Measurements from ENCODE around the gene REM1. TPM values are rescaled to one million over a fixed set of nuclear protein-coding genes. Genes with fewer than 3 reads are reported as not detected.

The REM1 gene
- total and polyA plus RNA-seq, 2 of the 13 experiments (the other 11 are each of a cell fraction or from before 2014, with no cell fraction given), result not detected

DNA sequence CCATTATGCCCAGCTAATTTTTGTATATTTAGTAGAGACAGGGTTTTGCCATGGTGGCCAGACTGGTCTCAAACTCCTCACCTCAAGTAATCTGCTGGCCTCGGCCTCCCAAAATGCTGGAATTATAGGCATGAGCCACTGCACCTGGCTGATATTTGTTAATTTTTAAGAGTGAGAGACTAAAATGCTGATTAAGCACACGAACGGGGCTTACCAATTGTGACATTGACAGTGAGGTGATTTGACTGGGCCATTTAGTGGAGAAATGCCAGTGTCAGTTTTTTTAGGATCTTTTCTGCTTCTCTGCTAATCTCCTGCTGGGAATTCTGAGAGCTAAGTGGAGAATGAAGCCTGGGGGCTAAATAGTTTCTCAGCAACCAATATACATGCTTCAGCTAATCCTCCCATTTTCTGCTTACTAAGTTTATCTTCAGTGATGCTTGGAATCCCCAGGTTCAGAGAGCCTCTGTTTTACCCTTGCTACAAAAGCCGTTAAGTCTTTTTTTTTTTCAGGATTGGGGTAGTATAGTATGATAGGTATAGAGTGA, 44.4 kb upstream of the REM1 start:
- intact Hi-C loops (cut with micrococcal nuclease; ENCODE audit: unreplicated experiment), result no loop called here
- no TSS peak for BruUV-seq (replicated peaks)
- FAIRE-seq (no peak), DNase-seq (ENCODE audit: low spot score) (no peak), ATAC-seq (no peak)
- H3K79me2 ChIP-seq (ENCODE audit: insufficient read depth, low read length), result no peaks in the 10 kb centered on the region
- 5% methylated on average over 4 of the region's 4 CpGs for WGBS (ENCODE audit: low lambda C conversion rate)
- H3K9me3 ChIP-seq (ENCODE audit: low read length), result no peaks in the 10 kb centered on the region
- in situ Hi-C loops (cut with HindIII; ENCODE audit: extremely low pct_ligation_motif_present, low pct_unique_long_range_greater_than_20kb), result no loop called here
- H3K36me3 ChIP-seq (replicated peaks in 1 of 2; ENCODE audit: control insufficient read depth in 1 of 2, insufficient read depth in 2 of 2, low read length in 2 of 2), result no peaks in the 10 kb centered on the region
- POLR2A ChIA-PET, result no interaction called here
- H3K4me2 ChIP-seq (ENCODE audit: low read depth, low read length), result no peak overlapping the region
- no peak for TF ChIP-seq HOXD1 (CRISPR knock-in tag; IDR thresholded peaks at IDR 0.05)
- peak; percentile 74 for TF ChIP-seq MAFF (IDR thresholded peaks at IDR 0.05; ENCODE audit: low read depth, low read length)
- no peak for TF ChIP-seq ZNF460 (CRISPR knock-in tag; IDR thresholded peaks at IDR 0.05; ENCODE audit: borderline replicate concordance)
- TF ChIP-seq, protein P1, sequence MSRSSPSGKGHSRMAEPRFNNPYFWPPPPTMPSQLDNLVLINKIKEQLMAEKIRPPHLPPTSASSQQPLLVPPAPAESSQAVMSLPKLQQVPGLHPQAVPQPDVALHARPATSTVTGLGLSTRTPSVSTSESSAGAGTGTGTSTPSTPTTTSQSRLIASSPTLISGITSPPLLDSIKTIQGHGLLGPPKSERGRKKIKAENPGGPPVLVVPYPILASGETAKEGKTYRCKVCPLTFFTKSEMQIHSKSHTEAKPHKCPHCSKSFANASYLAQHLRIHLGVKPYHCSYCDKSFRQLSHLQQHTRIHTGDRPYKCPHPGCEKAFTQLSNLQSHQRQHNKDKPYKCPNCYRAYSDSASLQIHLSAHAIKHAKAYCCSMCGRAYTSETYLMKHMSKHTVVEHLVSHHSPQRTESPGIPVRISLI (CRISPR knock-in tag; IDR thresholded peaks at IDR 0.05; ENCODE audit: borderline replicate concordance), result no peak
- no peak for TF ChIP-seq TBX3 (IDR thresholded peaks at IDR 0.05; ENCODE audit: borderline replicate concordance)
- TF ChIP-seq ZNF367 (CRISPR knock-in tag; IDR thresholded peaks at IDR 0.05; ENCODE audit: borderline replicate concordance), result no peak
- peak; percentile 72 to 80 for TF ChIP-seq MAFK (conservative IDR thresholded peaks at IDR 0.05 in 1 of 2, IDR thresholded peaks at IDR 0.05 in 1 of 2; ENCODE audit: low read length in 2 of 2)
- CTCF ChIA-PET (ENCODE audit: low intra/inter-chr PET ratio, low total read pairs), result no interaction called here
- no peak overlapping the region for H3K9ac ChIP-seq (ENCODE audit: insufficient read depth, low read depth, low read length)
- peaks cover 1 to 5% of the 10 kb centered on the region in 2 experiments; a peak in 2 of 5 replicates for H3K27me3 ChIP-seq (ENCODE audit: control insufficient read depth in 1 of 2, insufficient read depth in 2 of 2, low read length in 2 of 2)
- no peak overlapping the region for H3K27ac ChIP-seq (ENCODE audit: extremely low read length, insufficient read depth, low read length)
- no peaks in the 10 kb centered on the region for H4K20me1 ChIP-seq (ENCODE audit: insufficient read depth, low read length)
- H3K4me3 ChIP-seq (replicated peaks in 1 of 3; ENCODE audit: insufficient read depth in 1 of 3, low read depth in 2 of 3, low read length in 3 of 3), result no peak overlapping the region
- no peaks in the 10 kb centered on the region for H3K4me1 ChIP-seq (ENCODE audit: insufficient read depth, low read length)
- no peak overlapping the region for H2AFZ ChIP-seq (ENCODE audit: low read length)

All from HepG2 (cell line).